HG02798 (cell line): ENCODE data around the gene PLXNB3.
"Not testable (repeated sequence)": the region's sequence is repeated elsewhere in the genome, so short reads cannot be mapped to it uniquely, and the experiment has no call there.

Source experiments
- ATAC-seq: cut with Tn5 transposase; IDR thresholded peaks from one replicate; pipeline ENCODE4 v1.9.1; 2021; ENCODE audit warnings: mild to moderate bottlenecking; ENCODE audit not compliant: unreplicated experiment, poor library complexity

Gene PLXNB3

GRCh38 chrX:153763989-153764755 lies at the start of gene PLXNB3:
TSS of gene PLXNB3 (plus strand) at chrX:153764249. CDS start at chrX:153765536, 1,287 bp downstream.
- ATAC-seq = peak; percentile 71

GRCh38 chrX:153714256-153714655 lies 49.8 kb upstream of the PLXNB3 start:
- ATAC-seq = no peak

GRCh38 chrX:153717445-153717844 lies 46.6 kb upstream of the PLXNB3 start:
- ATAC-seq = no peak

GRCh38 chrX:153719238-153719637 lies 44.8 kb upstream of the PLXNB3 start:
- no peak for ATAC-seq

GRCh38 chrX:153719701-153720100 lies 44.3 kb upstream of the PLXNB3 start:
- no peak for ATAC-seq

GRCh38 chrX:153722704-153723350 lies 41.2 kb upstream of the PLXNB3 start:
- no peak for ATAC-seq

GRCh38 chrX:153723351-153724251 lies 40.4 kb upstream of the PLXNB3 start:
- ATAC-seq = peak; percentile 34

GRCh38 chrX:153724252-153725038 lies 39.6 kb upstream of the PLXNB3 start, which contains the start of the genes ABCD1 and BCAP31:
TSS of gene ABCD1 (plus strand) at chrX:153724856. CDS start at chrX:153725267, 411 bp downstream.
TSS of gene BCAP31 (minus strand) at chrX:153724387. CDS start at chrX:153723244, 1,143 bp downstream.
- peak; percentile 74 for ATAC-seq

- ATAC-seq = no peak
Measured at GRCh38 chrX:153725039-153725831, 38.8 kb upstream of the PLXNB3 start.

GRCh38 chrX:153725832-153726285 lies 38.2 kb upstream of the PLXNB3 start:
- ATAC-seq = no peak

- ATAC-seq = peak; percentile 57
Measured at GRCh38 chrX:153726286-153727122, 37.5 kb upstream of the PLXNB3 start.

- no peak for ATAC-seq
Measured at GRCh38 chrX:153727123-153727931, 36.7 kb upstream of the PLXNB3 start.

- ATAC-seq = no peak
Measured at GRCh38 chrX:153728095-153728494, 36.0 kb upstream of the PLXNB3 start.

GRCh38 chrX:153728951-153729631 lies 35.0 kb upstream of the PLXNB3 start:
- ATAC-seq = no peak

- ATAC-seq = not testable (repeated sequence)
Measured at GRCh38 chrX:153730115-153730514, 33.9 kb upstream of the PLXNB3 start.

- no peak for ATAC-seq
Measured at GRCh38 chrX:153731117-153731844, 32.8 kb upstream of the PLXNB3 start.
